Stimulated activated CD4-positive, alpha-beta T cell treated with anti-CD3 and anti-CD28 coated beads, Interleukin-4, amount 100 ng/mL, for 48 hours (primary cell): Measurements from ENCODE around the gene RAI1.
A peak's percentile ranks its signal among the peaks of the same experiment; 100 is the strongest.
"Not testable (repeated sequence)": the region's sequence is repeated elsewhere in the genome, so short reads cannot be mapped to it uniquely, and the experiment has no call there.

Experiments used
- DNase-seq, 2 donors: peaks; one replicate each; pipeline ENCODE4 v3.0.0-alpha.2; 2020; ENCODE audit warnings: low read depth in 2 of 2

Gene RAI1

GRCh38 chr17:17681187-17681743 is at the start of gene RAI1:
TSS of gene RAI1 (plus strand) at chr17:17681458. CDS start at chr17:17792949, 111,491 bp downstream.
- DNase-seq, result peak; percentile 58 to 62

- not testable (repeated sequence) for DNase-seq
Measured at GRCh38 chr17:17632690-17633089, 48.6 kb upstream of the RAI1 start.

- no peak for DNase-seq
Measured at GRCh38 chr17:17633310-17633709, 47.9 kb upstream of the RAI1 start.

- DNase-seq, result no peak
Measured at GRCh38 chr17:17635126-17635525, 46.1 kb upstream of the RAI1 start.

- DNase-seq, result not testable (repeated sequence)
Measured at GRCh38 chr17:17635537-17636271, 45.6 kb upstream of the RAI1 start.

GRCh38 chr17:17636272-17636885 is 44.9 kb upstream of the RAI1 start:
- DNase-seq, result no peak

- no peak for DNase-seq
Measured at GRCh38 chr17:17638467-17638866, 42.8 kb upstream of the RAI1 start.

- not testable (repeated sequence) for DNase-seq
Measured at GRCh38 chr17:17639661-17640270, 41.5 kb upstream of the RAI1 start.

GRCh38 chr17:17641621-17642409 is 39.4 kb upstream of the RAI1 start:
- DNase-seq, result peak; percentile 68 to 76

- not testable (repeated sequence) for DNase-seq
Measured at GRCh38 chr17:17645148-17645547, 36.1 kb upstream of the RAI1 start.

- no peak for DNase-seq
Measured at GRCh38 chr17:17645961-17646360, 35.3 kb upstream of the RAI1 start.

- no peak for DNase-seq
Measured at GRCh38 chr17:17647524-17648178, 33.6 kb upstream of the RAI1 start.

GRCh38 chr17:17648762-17649161 is 32.5 kb upstream of the RAI1 start:
- no peak for DNase-seq

- no peak for DNase-seq
Measured at GRCh38 chr17:17650959-17651358, 30.3 kb upstream of the RAI1 start.

GRCh38 chr17:17653343-17653742 is 27.9 kb upstream of the RAI1 start:
- no peak for DNase-seq

GRCh38 chr17:17659340-17659739 is 21.9 kb upstream of the RAI1 start:
- no peak for DNase-seq

- DNase-seq, result no peak
Measured at GRCh38 chr17:17661134-17661533, 20.1 kb upstream of the RAI1 start.

- no peak for DNase-seq
Measured at GRCh38 chr17:17661834-17662385, 19.3 kb upstream of the RAI1 start.

- peak; percentile 45 to 67 for DNase-seq
Measured at GRCh38 chr17:17663160-17664063, 17.8 kb upstream of the RAI1 start.

GRCh38 chr17:17664064-17664452 is 17.2 kb upstream of the RAI1 start:
- DNase-seq, result no peak
